Fibroblast of lung (primary cell): ENCODE measurements around the gene LMF1.

Source experiments
- EZH2 ChIP-seq: IDR thresholded peaks from 2 replicates; pipeline ENCODE4 v1.5.1; 2012; ENCODE audit warnings: low read length, control low read depth, mild to moderate bottlenecking; ENCODE audit errors: missing control alignments
- TF ChIP-seq, protein P1 (sequence below), 2 donors: IDR thresholded peaks in 1 of 2; conservative IDR thresholded peaks in 1 of 2; 1 replicate in 1 of 2; 2 replicates in 1 of 2; pipeline ENCODE4 v1.5.1; 2011 to 2012; ENCODE audit warnings: low read length in 2 of 2, control low read depth in 1 of 2, inconsistent platforms in 1 of 2, low read depth in 1 of 2, mild to moderate bottlenecking in 1 of 2

DNA sequence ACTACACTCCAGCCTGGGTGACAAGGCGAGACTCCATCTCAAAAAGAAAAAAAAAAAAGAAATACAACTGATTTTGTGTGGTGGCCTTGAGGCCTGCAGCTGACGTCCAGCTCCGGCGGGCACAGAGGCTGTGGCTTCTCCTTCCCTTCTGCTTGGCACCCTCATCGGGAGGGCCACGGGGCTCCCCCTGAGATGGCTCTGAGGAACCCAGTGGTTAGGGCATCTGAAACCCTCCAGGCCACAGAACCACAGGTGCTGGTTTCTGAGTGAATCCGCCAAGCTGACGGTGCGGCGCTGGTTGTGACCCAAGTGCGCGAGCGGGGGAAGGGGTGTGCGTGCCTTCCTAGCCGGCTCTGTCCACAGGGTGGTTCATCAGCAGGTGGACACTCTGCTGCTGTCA lies 63.4 kb downstream of the LMF1 start:
- no peak for TF ChIP-seq EZH2
- TF ChIP-seq, protein P1, sequence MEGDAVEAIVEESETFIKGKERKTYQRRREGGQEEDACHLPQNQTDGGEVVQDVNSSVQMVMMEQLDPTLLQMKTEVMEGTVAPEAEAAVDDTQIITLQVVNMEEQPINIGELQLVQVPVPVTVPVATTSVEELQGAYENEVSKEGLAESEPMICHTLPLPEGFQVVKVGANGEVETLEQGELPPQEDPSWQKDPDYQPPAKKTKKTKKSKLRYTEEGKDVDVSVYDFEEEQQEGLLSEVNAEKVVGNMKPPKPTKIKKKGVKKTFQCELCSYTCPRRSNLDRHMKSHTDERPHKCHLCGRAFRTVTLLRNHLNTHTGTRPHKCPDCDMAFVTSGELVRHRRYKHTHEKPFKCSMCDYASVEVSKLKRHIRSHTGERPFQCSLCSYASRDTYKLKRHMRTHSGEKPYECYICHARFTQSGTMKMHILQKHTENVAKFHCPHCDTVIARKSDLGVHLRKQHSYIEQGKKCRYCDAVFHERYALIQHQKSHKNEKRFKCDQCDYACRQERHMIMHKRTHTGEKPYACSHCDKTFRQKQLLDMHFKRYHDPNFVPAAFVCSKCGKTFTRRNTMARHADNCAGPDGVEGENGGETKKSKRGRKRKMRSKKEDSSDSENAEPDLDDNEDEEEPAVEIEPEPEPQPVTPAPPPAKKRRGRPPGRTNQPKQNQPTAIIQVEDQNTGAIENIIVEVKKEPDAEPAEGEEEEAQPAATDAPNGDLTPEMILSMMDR (conservative IDR thresholded peaks at IDR 0.05 in 1 of 2, IDR thresholded peaks at IDR 0.05 in 1 of 2; ENCODE audit: low read depth in 1 of 2, low read length in 2 of 2) = no peak
